HL-60/S4 treated with retinoic acid at 250 ng/mL for 4 days and 3 days (cell line): ENCODE data around the gene PPEF2.
"Not testable (repeated sequence)": the region's sequence is repeated elsewhere in the genome, so short reads cannot be mapped to it uniquely, and the experiment has no call there.

Source experiments
- in situ Hi-C: fragments of 300-500 bp; cut with MboI; formaldehyde crosslinking; loops from 2 replicates; pipeline ENCODE4 v1.7.0; 2022; ENCODE audit warnings: low sequenced_read_pairs

PPEF2 gene

DNA sequence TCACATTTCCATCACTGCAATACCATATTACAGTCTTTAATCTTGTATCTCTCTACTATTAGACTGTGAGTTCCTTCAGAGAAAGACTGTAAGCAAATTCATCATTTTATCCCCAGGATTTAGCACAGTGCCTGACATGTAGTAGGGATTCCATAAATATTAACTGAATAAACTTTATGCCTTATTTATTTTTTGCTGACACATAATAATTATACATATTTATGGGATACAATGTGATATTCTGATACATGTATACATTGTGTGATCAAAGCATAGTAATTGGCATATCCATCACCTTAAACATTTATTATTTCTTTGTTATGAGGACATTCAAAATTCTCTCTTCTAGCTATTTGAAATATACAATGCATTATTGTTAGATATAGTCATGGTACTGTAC lies 3.7 kb downstream of the PPEF2 start:
- in situ Hi-C loops: no loop called here

GRCh38 chr4:75895744-75896314 lies 6.4 kb downstream of the PPEF2 start:
- in situ Hi-C loops: no loop called here

DNA sequence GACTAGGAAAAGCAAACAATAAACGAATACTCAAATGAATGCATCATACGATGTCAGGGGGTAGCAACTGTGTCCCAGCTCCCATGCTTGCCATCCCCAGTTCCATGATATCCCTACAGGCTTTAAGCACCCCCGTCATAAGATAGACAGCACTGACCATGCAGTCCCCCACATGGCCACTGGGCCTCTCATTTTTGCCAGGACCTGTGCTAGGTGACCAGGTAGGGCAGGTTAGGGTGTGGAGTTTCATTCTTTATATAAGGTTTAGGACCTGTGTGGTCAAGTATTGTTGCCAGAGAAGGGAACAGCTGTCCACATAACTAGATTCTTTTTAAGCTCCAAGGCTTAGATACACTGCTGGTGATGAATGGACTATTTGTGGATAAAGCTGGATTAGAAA lies 9.7 kb downstream of the PPEF2 start:
- in situ Hi-C loops: no loop called here

DNA sequence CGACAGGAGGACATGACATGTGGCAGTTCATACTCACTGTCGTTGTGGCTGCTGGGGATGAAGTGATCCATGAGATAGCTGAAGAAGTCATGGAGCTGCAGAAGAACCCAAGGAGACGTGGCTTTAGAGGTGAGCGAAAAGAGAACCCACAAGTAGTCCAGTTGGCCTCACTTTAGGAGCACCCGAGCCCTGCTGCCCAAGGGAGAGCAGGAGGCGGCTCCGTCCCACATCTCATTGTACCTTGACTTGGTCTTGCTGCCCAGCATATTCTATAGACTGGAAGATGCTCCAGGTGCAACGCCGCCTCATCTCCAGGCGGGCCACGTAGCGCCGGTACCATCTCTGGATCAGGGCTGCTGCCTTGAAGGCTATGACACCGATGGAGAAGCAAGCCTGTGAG lies 10.6 kb downstream of the PPEF2 start:
- in situ Hi-C loops: no loop called here

GRCh38 chr4:75889537-75890199 lies 12.6 kb downstream of the PPEF2 start:
- in situ Hi-C loops: no loop called here

DNA sequence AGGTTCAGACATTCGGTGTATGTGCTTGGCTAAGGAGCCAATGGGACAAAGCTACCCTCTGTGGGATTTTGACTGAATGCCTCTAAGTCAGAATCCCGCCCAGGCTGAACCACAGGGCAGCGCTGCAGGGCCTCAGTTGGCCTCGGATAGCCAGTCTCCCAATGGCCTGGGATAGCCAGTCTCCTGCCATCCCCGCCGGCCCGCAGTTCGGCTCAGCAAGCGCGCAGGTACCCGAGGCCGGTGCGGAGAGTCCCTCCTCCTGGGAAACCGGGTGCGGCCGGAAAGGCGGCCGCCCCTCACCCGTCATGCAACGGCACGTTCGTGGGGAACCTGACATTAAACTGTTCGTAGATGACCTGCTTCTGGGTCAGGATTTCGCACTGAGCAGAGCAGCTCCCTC lies 16.1 kb downstream of the PPEF2 start:
- in situ Hi-C loops: no loop called here

GRCh38 chr4:75881476-75881875 lies 20.8 kb downstream of the PPEF2 start:
- in situ Hi-C loops: no loop called here

DNA sequence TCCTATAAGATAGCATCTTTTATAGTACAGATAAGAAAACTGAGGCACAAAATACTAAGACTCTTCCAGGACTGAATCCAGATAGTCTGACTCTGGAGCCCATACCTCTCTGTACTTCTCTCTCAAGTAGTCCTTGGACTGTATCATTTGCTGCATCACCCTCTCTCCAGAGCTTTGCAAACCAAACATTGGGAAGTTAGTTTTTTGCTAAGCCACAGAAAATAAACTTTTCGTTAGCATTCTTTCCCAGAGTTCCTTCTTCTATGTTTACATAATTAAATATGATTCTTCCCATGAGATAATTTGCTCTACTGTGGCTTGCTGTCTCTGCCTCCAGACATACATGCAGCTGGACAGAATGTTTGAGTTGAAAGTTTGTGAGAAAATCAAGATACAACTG lies 22.0 kb downstream of the PPEF2 start:
- in situ Hi-C loops: no loop called here

DNA sequence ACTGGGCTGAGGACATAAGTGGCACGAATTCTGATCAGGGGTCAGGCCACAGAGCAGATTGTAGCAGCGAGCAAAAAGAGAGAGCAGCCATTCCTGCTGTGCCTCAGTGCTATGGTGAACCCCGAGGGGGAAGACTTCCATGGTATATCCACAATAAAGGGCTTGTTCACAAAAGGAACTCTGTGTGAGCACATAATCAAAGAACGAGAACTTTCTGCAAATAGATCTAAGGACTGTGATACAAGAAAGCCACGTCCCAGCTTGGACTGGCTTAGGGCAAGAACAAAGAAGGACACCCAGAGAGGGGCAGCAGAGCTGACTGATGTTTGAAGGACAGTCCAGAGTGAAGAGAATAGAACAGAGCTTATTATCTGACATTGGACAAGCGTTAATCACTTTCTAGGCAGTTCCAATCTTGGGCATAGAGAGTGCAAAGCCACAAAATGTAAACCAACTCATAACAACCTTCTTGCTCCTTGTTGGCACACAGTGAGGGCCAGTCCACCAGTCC lies 24.0 kb downstream of the PPEF2 start:
- in situ Hi-C loops: no loop called here

DNA sequence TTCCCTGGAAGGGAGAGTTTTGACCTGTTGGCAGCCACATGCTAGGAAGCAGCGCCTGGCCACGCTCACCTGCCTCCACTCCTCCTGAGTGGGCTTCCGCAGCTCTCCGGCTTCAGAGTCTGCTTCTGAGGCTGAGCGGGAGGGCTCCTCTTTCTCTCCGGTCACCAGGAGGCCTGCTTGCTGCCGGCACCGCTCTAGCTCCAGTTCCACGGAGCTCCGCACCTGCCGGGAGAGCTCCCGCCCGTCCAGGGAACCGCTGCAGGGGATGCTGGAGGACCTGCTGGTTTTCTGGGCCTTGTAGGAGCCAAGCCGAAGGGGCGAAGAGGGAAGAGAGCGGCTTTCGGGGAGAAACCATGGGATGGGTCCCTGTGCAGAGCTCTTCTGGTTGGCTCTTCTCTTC lies 26.0 kb downstream of the PPEF2 start:
- in situ Hi-C loops: no loop called here

DNA sequence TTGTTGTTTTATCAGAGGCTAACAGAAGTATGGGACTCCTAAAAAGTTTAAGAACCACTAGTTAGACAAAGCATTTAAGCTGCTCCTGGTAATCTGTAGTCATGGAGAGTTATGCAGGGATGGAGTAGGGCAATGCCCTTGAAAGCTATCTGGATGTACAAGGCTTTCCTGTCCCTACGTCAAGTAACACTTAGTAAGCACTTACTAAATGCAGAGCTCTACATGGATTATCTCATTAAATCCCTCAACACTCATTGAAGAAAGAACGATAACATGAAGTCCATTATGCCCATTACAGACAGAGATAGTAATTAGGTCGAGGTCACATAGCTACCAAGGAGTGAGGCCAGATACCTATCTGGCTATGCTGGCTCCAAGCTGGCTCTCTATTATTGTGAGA lies 33.2 kb downstream of the PPEF2 start:
- in situ Hi-C loops: no loop called here

- in situ Hi-C loops: no loop called here
These were observed 35.1 kb downstream of the PPEF2 start for GRCh38 chr4:75867130-75867529.

- in situ Hi-C loops: no loop called here
These were observed 41.6 kb downstream of the PPEF2 start for GRCh38 chr4:75860606-75861005.

DNA sequence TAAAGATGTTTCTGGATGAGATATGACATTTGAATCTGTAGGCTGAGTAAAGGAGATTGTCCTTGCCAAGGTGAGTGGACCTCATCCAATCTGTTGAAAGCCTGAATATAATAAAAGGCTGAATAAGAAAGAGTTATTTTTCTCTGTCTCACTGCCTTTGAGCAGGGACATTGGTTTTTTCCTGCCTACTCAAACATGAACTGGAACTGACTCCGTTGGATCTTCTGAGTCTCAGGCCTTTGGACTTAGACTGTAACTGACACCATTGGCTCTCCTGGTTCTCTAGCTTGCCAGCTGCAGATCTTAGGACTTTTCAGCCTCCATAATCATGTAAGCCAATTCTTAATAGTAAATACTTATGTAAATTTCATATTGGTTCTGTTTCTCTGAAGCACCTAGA lies 43.5 kb downstream of the PPEF2 start:
- in situ Hi-C loops: no loop called here

DNA sequence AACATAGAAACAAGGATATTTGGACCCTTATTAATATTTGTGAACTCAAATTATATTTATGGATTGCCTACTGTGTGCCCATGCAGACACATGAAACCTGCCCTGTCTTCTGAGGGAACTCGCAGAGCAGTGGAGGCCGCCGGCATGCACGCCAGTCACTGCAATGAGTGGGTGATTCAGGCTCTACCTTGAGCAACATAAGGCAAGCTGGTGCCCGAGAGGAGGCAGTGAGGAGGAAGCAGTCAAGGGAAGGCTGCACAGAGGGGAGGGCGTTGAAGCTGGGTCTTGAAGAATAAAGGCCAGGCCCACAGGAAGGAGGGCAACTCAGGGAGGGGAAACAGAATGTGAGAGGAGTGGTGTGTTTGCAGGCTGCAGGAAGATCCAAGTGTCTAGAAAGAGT lies 52.8 kb downstream of the PPEF2 start:
- in situ Hi-C loops: no loop called here

GRCh38 chr4:75848891-75849290 lies 53.4 kb downstream of the PPEF2 start:
- in situ Hi-C loops: no loop called here

- in situ Hi-C loops: not testable (repeated sequence)
These were observed 54.0 kb downstream of the PPEF2 start for GRCh38 chr4:75848171-75848760.

GRCh38 chr4:75845992-75846391 lies 56.3 kb downstream of the PPEF2 start:
- in situ Hi-C loops: no loop called here

GRCh38 chr4:75844151-75844662 lies 58.0 kb downstream of the PPEF2 start:
- in situ Hi-C loops: no loop called here

- in situ Hi-C loops: no loop called here
These were observed 58.7 kb downstream of the PPEF2 start for GRCh38 chr4:75843596-75843995.

DNA sequence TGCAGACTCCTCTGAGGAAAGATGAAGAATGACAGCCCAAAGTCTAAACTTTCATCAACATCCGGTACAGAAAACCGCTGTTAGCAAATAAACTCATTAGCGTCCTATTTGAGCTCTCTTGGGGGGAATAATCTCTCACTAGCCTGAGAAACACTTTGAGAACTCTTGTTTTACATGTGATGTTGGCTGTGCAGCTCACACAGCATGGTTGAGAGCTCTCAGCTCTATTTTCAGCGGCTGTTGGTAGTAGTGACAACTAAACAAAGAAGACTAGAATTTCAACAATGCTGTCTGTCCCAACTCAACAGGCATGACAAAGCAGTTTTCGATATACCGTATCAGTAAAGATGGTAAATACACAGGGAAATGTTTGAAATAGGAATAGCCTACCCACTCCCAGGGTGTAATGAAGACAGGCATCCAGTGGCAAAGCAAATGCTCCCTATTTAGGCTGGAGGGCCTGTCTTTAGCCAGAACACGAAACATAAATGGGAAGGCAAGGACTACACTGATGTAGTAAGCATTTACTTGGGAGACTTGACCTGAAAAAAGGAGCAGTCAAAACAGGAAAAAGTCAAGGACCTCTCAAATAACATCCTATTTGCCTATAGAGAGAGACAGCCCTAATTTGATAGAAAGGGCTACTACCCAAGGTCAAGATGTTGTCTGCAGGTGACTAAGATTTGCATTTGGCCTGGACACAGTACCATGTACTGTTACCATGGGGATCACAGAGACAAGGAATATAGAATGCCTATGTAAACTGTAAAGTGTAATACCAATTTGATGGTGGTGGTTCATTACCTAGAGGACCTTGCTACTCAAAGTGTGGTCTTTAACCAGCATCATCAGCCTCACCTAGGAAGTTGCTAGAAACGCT lies 60.4 kb downstream of the PPEF2 start:
- in situ Hi-C loops: no loop called here
